GM23338 (cell line): ENCODE measurements around the gene IMMP2L. TPM values are rescaled to one million over a fixed set of nuclear protein-coding genes. Genes with fewer than 3 reads are reported as not detected.

Source experiments
- ATAC-seq: fragments of 200-7000 bp; cut with Tn5 transposase; 3 replicates; pipeline ENCODE4 v1.9.1; 2020
- DNase-seq: peaks from one replicate; pipeline ENCODE4 v3.0.0-alpha.2; 2015; ENCODE audit warnings: low spot score
- H2AFZ ChIP-seq: fragments of 200-600 bp; sonication (generic); 2 replicates; pipeline ENCODE4 v1.8.0; 2016; ENCODE audit warnings: antibody characterized with exemption, mild to moderate bottlenecking, moderate library complexity
- H3F3A ChIP-seq: fragments of 200-600 bp; sonication (generic); replicated peaks from 2 replicates; pipeline ENCODE4 v1.8.0; 2017; ENCODE audit warnings: antibody characterized with exemption, mixed run types, low read depth
- H3K27ac ChIP-seq: fragments of 200-600 bp; sonication (generic); 2 replicates; pipeline ENCODE4 v1.6.1; 2016; ENCODE audit warnings: low read depth
- H3K27me3 ChIP-seq: fragments of 200-600 bp; sonication (generic); 2 replicates; pipeline ENCODE4 v1.8.0; 2016; ENCODE audit warnings: mild to moderate bottlenecking, mixed run types, moderate library complexity; ENCODE audit not compliant: insufficient read depth
- H3K36me3 ChIP-seq: fragments of 200-600 bp; sonication (generic); 2 replicates; pipeline ENCODE4 v1.8.0; 2016; ENCODE audit warnings: mild to moderate bottlenecking; ENCODE audit not compliant: insufficient read depth
- H3K4me1 ChIP-seq: fragments of 200-600 bp; sonication (generic); 2 replicates; pipeline ENCODE4 v1.8.0; 2016; ENCODE audit warnings: mild to moderate bottlenecking, moderate library complexity; ENCODE audit not compliant: insufficient read depth
- H3K4me2 ChIP-seq: fragments of 200-600 bp; sonication (generic); 2 replicates; pipeline ENCODE4 v1.7.1; 2017; ENCODE audit warnings: mixed run types
- H3K4me3 ChIP-seq: fragments of 200-600 bp; sonication (generic); 2 replicates; pipeline ENCODE4 v1.6.1; 2016; ENCODE audit warnings: mixed run types
- H3K79me2 ChIP-seq: fragments of 200-600 bp; sonication (generic); replicated peaks from 2 replicates; pipeline ENCODE4 v1.8.0; 2017; ENCODE audit warnings: mild to moderate bottlenecking; ENCODE audit not compliant: insufficient read depth
- H3K9me2 ChIP-seq: fragments of 200-600 bp; sonication (generic); 2 replicates; pipeline ENCODE4 v1.8.0; 2017; ENCODE audit not compliant: insufficient read depth
- H4K20me1 ChIP-seq: fragments of 200-600 bp; sonication (generic); replicated peaks from 2 replicates; pipeline ENCODE4 v1.8.0; 2017; ENCODE audit warnings: mild to moderate bottlenecking; ENCODE audit not compliant: insufficient read depth
- H3K27ac Mint-ChIP-seq: 2 replicates; pipeline ENCODE4 v1.8.0; 2020; ENCODE audit warnings: inconsistent platforms, mild to moderate bottlenecking, moderate library complexity, mixed read lengths
- H3K27me3 Mint-ChIP-seq: 3 replicates; pipeline ENCODE4 v1.8.0; 2022; ENCODE audit warnings: low read depth, mild to moderate bottlenecking, moderate library complexity, mixed read lengths, inconsistent platforms; ENCODE audit not compliant: insufficient read depth, poor library complexity
- H3K36me3 Mint-ChIP-seq: 3 replicates; pipeline ENCODE4 v1.8.0; 2021; ENCODE audit warnings: low read depth, mild to moderate bottlenecking, inconsistent platforms, moderate library complexity, mixed read lengths
- H3K4me1 Mint-ChIP-seq: 3 replicates; pipeline ENCODE4 v1.8.0; 2020; ENCODE audit warnings: mild to moderate bottlenecking, inconsistent platforms, mixed read lengths
- H3K4me3 Mint-ChIP-seq: 3 replicates; pipeline ENCODE4 v1.8.0; 2021; ENCODE audit warnings: moderate library complexity, mild to moderate bottlenecking, inconsistent platforms, mixed read lengths
- H3K9me3 Mint-ChIP-seq: 3 replicates; pipeline ENCODE4 v1.8.0; 2020; ENCODE audit warnings: moderate library complexity, mild to moderate bottlenecking, inconsistent platforms, mixed read lengths
- CREB1 ChIP-seq: fragments of 250-450 bp; sonication (Bioruptor Pico); IDR thresholded peaks from 2 replicates; pipeline ENCODE4 v1.5.0; 2020; ENCODE audit warnings: low read depth, mild to moderate bottlenecking, moderate library complexity
- EZH2 ChIP-seq: fragments of 200-600 bp; sonication (generic); IDR thresholded peaks from one replicate; pipeline ENCODE4 v1.8.0; 2017; ENCODE audit warnings: antibody characterized with exemption, mild to moderate bottlenecking, low read depth; ENCODE audit not compliant: unreplicated experiment
- EZH2phosphoT487 ChIP-seq: fragments of 200-600 bp; sonication (generic); IDR thresholded peaks from one replicate; pipeline ENCODE4 v1.8.1; 2018; ENCODE audit warnings: antibody characterized with exemption; ENCODE audit not compliant: unreplicated experiment
- ZNF331 ChIP-seq: fragments of 250-450 bp; sonication (Bioruptor Pico); IDR thresholded peaks from 2 replicates; pipeline ENCODE4 v1.5.0; 2020; ENCODE audit warnings: low read depth, mild to moderate bottlenecking, moderate library complexity
- polyA plus RNA-seq: library from polyadenylated mRNA; unstranded; fragments of >200 nt; fragmentation: Nextera tagmentation; extraction: Ambion mirVana; gene quantifications from 2 replicates; pipeline ENCODE4 v1.2.1, GENCODE V29; 2016
- total RNA-seq: library from RNA; depleted of rRNA; stranded (reverse); fragments of >200 nt; shearing (Covaris generic); gene quantifications from 2 replicates; pipeline ENCODE4 v1.2.3, GENCODE V29; 2014
- TF ChIP-seq, protein P1 (sequence below): fragments of 250-450 bp; sonication (Bioruptor Pico); IDR thresholded peaks from 2 replicates; pipeline ENCODE4 v1.5.0; 2020; ENCODE audit warnings: mild to moderate bottlenecking, moderate library complexity
- TF ChIP-seq, protein P2 (sequence below): IDR thresholded peaks from 2 replicates; pipeline ENCODE4 v1.6.1; 2016; ENCODE audit warnings: antibody characterized with exemption
- TF ChIP-seq, protein P3 (sequence below): IDR thresholded peaks from one replicate; pipeline ENCODE4 v1.6.1; 2018; ENCODE audit warnings: antibody characterized with exemption; ENCODE audit not compliant: unreplicated experiment

Gene IMMP2L
- total and polyA plus RNA-seq, 2 experiments from 2014 or later: 7.3 to 14.0 TPM

DNA sequence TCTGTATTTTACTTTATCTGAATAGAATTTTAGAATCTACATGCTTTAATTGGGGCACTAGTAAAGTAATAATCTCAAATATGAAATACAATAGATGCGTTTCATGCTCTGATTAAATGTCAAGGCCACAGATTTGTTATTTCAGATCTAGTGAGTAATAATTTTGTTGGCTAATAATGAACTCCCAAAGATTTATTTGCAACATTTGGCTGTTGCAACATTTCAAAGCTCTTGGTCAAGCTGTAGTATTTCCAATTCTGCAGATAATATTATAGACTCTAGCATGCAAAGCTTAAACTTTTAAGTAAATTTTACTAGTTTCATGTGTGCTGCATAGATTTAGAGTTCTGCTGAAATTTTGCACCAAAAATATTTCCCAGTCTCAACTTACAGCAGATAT lies 454.7 kb downstream of the IMMP2L start (continued):
- TF ChIP-seq, protein P1, sequence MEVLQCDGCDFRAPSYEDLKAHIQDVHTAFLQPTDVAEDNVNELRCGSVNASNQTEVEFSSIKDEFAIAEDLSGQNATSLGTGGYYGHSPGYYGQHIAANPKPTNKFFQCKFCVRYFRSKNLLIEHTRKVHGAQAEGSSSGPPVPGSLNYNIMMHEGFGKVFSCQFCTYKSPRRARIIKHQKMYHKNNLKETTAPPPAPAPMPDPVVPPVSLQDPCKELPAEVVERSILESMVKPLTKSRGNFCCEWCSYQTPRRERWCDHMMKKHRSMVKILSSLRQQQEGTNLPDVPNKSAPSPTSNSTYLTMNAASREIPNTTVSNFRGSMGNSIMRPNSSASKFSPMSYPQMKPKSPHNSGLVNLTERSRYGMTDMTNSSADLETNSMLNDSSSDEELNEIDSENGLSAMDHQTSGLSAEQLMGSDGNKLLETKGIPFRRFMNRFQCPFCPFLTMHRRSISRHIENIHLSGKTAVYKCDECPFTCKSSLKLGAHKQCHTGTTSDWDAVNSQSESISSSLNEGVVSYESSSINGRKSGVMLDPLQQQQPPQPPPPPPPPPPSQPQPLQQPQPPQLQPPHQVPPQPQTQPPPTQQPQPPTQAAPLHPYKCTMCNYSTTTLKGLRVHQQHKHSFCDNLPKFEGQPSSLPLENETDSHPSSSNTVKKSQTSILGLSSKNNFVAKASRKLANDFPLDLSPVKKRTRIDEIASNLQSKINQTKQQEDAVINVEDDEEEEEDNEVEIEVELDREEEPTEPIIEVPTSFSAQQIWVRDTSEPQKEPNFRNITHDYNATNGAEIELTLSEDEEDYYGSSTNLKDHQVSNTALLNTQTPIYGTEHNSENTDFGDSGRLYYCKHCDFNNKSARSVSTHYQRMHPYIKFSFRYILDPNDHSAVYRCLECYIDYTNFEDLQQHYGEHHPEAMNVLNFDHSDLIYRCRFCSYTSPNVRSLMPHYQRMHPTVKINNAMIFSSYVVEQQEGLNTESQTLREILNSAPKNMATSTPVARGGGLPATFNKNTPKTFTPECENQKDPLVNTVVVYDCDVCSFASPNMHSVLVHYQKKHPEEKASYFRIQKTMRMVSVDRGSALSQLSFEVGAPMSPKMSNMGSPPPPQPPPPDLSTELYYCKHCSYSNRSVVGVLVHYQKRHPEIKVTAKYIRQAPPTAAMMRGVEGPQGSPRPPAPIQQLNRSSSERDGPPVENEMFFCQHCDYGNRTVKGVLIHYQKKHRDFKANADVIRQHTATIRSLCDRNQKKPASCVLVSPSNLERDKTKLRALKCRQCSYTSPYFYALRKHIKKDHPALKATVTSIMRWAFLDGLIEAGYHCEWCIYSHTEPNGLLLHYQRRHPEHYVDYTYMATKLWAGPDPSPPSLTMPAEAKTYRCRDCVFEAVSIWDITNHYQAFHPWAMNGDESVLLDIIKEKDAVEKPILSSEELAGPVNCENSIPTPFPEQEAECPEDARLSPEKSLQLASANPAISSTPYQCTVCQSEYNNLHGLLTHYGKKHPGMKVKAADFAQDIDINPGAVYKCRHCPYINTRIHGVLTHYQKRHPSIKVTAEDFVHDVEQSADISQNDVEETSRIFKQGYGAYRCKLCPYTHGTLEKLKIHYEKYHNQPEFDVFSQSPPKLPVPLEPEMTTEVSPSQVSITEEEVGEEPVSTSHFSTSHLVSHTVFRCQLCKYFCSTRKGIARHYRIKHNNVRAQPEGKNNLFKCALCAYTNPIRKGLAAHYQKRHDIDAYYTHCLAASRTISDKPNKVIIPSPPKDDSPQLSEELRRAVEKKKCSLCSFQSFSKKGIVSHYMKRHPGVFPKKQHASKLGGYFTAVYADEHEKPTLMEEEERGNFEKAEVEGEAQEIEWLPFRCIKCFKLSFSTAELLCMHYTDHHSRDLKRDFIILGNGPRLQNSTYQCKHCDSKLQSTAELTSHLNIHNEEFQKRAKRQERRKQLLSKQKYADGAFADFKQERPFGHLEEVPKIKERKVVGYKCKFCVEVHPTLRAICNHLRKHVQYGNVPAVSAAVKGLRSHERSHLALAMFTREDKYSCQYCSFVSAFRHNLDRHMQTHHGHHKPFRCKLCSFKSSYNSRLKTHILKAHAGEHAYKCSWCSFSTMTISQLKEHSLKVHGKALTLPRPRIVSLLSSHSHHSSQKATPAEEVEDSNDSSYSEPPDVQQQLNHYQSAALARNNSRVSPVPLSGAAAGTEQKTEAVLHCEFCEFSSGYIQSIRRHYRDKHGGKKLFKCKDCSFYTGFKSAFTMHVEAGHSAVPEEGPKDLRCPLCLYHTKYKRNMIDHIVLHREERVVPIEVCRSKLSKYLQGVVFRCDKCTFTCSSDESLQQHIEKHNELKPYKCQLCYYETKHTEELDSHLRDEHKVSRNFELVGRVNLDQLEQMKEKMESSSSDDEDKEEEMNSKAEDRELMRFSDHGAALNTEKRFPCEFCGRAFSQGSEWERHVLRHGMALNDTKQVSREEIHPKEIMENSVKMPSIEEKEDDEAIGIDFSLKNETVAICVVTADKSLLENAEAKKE (CRISPR knock-in tag): no peak
- no peak for TF ChIP-seq ZNF331
- TF ChIP-seq, protein P2, sequence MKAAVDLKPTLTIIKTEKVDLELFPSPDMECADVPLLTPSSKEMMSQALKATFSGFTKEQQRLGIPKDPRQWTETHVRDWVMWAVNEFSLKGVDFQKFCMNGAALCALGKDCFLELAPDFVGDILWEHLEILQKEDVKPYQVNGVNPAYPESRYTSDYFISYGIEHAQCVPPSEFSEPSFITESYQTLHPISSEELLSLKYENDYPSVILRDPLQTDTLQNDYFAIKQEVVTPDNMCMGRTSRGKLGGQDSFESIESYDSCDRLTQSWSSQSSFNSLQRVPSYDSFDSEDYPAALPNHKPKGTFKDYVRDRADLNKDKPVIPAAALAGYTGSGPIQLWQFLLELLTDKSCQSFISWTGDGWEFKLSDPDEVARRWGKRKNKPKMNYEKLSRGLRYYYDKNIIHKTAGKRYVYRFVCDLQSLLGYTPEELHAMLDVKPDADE: no peak

DNA sequence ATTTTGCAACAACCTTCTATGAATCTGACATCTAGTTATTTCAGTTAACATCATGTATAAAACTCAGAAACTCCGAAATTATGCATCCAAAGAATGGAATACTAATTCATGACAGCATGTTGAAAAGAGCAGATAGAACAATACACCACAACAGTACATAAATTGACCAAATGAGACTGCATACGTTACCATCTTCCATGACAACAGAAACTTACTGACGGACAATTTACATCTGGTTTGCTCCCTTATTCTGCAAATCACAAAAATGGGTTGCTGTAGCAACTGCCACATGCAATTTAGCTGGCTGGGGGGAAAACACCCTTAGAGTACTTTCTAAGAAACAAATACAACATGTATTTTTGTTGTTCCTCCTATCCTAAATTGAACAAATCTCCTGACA lies 457.0 kb downstream of the IMMP2L start:
- H3K36me3 Mint-ChIP-seq: no peaks in the 10 kb centered on the region
- H3F3A ChIP-seq: no peaks in the 10 kb centered on the region
- H3K27me3 Mint-ChIP-seq: no peaks in the 10 kb centered on the region
- TF ChIP-seq, protein P3, sequence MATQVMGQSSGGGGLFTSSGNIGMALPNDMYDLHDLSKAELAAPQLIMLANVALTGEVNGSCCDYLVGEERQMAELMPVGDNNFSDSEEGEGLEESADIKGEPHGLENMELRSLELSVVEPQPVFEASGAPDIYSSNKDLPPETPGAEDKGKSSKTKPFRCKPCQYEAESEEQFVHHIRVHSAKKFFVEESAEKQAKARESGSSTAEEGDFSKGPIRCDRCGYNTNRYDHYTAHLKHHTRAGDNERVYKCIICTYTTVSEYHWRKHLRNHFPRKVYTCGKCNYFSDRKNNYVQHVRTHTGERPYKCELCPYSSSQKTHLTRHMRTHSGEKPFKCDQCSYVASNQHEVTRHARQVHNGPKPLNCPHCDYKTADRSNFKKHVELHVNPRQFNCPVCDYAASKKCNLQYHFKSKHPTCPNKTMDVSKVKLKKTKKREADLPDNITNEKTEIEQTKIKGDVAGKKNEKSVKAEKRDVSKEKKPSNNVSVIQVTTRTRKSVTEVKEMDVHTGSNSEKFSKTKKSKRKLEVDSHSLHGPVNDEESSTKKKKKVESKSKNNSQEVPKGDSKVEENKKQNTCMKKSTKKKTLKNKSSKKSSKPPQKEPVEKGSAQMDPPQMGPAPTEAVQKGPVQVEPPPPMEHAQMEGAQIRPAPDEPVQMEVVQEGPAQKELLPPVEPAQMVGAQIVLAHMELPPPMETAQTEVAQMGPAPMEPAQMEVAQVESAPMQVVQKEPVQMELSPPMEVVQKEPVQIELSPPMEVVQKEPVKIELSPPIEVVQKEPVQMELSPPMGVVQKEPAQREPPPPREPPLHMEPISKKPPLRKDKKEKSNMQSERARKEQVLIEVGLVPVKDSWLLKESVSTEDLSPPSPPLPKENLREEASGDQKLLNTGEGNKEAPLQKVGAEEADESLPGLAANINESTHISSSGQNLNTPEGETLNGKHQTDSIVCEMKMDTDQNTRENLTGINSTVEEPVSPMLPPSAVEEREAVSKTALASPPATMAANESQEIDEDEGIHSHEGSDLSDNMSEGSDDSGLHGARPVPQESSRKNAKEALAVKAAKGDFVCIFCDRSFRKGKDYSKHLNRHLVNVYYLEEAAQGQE: no peak
- no peak for TF ChIP-seq EZH2phosphoT487
- no peak for TF ChIP-seq CREB1
- no peak for TF ChIP-seq EZH2
- H3K27ac ChIP-seq: no peak overlapping the region
- no peak overlapping the region for H2AFZ ChIP-seq
- H3K4me1 Mint-ChIP-seq: peaks cover 33% of the 10 kb centered on the region
- H3K4me1 ChIP-seq: peaks cover 26% of the 10 kb centered on the region
- 0 out of 2 replicates have a peak overlapping the region, but pooled peaks have one; percentile 4 for H3K4me3 ChIP-seq
- no peak for ATAC-seq
- no peaks in the 10 kb centered on the region for H3K9me3 Mint-ChIP-seq
- no peaks in the 10 kb centered on the region for H3K36me3 ChIP-seq
- no peaks in the 10 kb centered on the region for H3K9me2 ChIP-seq
- no peaks in the 10 kb centered on the region for H4K20me1 ChIP-seq
- H3K4me2 ChIP-seq: peak overlapping the region; percentile 22
- H3K79me2 ChIP-seq: no peaks in the 10 kb centered on the region
- H3K27ac Mint-ChIP-seq: peak overlapping the region; percentile 22; the same call in 1 of the 2 replicates
- H3K4me3 Mint-ChIP-seq: no peak overlapping the region
- H3K27me3 ChIP-seq: no peaks in the 10 kb centered on the region
- no peak for DNase-seq
